Coronary artery (tissue), 2 donors: Measurements from ENCODE around the gene LRRC49.

ENCODE experiments used
- DNase-seq: peaks from one replicate; pipeline ENCODE4 v3.0.0-alpha.2; 2017; ENCODE audit warnings: low spot score
- H3K27ac ChIP-seq, 2 donors: fragments of 200-600 bp; sonication (generic); one replicate each; pipeline ENCODE4 v1.5.1; 2016 to 2019
- H3K4me3 ChIP-seq: fragments of 200-600 bp; sonication (generic); 2 replicates; pipeline ENCODE4 v1.5.1; 2016; ENCODE audit warnings: mild to moderate bottlenecking, moderate library complexity
- TF ChIP-seq, protein P1 (sequence below): fragments of 200-600 bp; sonication (generic); IDR thresholded peaks from one replicate; pipeline ENCODE4 v1.5.1; 2019; ENCODE audit warnings: antibody characterized with exemption

The LRRC49 gene

DNA sequence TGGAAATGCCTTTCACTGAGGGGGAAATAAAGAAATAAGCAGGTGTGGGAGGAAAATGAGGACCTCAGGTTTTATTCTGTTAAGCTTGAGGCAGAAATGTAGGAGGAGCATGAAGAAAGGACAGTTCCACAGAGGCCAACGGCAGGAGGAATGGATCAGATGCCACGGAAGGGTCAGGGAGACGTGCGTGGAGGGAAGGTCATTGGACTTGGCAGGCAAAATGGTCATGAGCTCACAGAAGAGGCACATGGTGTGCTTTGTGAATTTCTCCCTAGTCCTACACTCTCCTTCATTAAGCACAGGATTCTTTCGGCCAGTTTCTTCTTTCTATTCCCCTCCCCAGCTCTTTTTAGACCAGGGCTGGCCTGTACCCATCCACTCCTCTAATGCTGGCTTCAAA is 190.2 kb downstream of the LRRC49 start:
- no peak for DNase-seq
- TF ChIP-seq, protein P1, sequence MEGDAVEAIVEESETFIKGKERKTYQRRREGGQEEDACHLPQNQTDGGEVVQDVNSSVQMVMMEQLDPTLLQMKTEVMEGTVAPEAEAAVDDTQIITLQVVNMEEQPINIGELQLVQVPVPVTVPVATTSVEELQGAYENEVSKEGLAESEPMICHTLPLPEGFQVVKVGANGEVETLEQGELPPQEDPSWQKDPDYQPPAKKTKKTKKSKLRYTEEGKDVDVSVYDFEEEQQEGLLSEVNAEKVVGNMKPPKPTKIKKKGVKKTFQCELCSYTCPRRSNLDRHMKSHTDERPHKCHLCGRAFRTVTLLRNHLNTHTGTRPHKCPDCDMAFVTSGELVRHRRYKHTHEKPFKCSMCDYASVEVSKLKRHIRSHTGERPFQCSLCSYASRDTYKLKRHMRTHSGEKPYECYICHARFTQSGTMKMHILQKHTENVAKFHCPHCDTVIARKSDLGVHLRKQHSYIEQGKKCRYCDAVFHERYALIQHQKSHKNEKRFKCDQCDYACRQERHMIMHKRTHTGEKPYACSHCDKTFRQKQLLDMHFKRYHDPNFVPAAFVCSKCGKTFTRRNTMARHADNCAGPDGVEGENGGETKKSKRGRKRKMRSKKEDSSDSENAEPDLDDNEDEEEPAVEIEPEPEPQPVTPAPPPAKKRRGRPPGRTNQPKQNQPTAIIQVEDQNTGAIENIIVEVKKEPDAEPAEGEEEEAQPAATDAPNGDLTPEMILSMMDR, result no peak
- Histone ChIP-seq H3K4me3 (peak overlapping the region; percentile 25), H3K27ac (peak overlapping the region; percentile 86 to 89)

DNA sequence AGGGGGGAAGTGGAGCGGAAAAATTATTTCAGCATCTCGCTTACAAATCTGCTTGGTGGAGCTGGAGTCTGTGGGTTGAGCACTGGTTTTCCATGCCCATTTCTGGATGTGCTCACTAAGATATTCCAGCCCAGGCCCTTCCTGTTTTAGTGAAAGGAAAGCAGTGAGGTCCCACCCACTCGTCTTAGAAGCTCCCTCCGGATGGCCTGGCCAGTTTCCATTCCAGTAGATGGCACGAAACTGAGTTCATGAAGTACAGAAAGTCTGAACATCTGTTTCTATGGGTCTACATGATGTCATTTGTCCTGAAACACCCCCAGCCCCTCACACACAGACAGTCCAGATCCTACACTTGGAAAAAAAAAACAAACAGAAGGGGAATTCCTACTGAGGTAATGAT is 190.7 kb downstream of the LRRC49 start:
- TF ChIP-seq, protein P1, result no peak
- H3K27ac ChIP-seq, result peak overlapping the region; percentile 86 to 89
- peak overlapping the region; percentile 25 for H3K4me3 ChIP-seq
- DNase-seq, result no peak

DNA sequence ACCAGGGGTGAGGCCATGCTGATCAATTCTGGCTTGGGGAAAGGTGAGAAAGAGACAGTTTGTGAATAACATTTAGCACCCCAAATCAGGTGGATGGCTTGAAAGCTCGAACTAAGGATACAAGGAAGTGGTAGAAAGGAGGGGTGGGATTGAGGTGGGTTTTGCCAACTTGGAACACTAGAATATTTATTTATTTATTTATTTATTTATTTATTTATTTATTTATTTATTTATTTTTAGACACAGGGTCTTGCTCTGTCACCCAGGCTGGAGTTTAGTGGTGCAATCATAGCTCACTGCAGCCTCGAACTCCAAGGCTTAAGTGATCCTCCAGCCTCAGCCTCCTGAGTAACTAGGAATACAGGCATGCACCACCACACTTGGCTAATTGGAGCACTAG is 191.6 kb downstream of the LRRC49 start:
- TF ChIP-seq, protein P1, result no peak
- no peak overlapping the region for H3K4me3 ChIP-seq
- no peak for DNase-seq

DNA sequence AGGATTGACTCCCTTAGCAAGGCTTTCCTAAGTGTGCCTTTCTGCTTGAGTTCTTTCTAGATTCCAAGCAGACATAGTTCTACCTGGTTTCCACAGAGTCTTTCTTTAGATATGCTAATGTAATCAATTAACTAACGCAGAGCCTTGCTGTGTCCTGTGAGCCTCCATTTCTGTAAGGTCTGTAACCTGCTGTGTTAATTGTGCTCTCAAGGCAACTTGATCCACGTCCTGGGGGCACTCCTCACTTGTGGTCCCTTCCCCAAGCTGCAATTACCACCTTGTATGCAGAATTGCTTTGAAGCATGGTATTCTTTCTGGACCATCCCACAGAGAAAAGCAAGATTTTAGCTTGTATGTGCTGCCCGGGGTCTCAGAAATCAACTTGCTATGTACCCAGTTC is 193.2 kb downstream of the LRRC49 start:
- no peak for DNase-seq
- TF ChIP-seq, protein P1, result no peak
- no peak overlapping the region for H3K4me3 ChIP-seq
- no peak overlapping the region for H3K27ac ChIP-seq

More for the DNA sequence above, 191.6 kb downstream of the LRRC49 start:
- H3K27ac ChIP-seq, result peak overlapping the region; percentile 86 to 89

DNA sequence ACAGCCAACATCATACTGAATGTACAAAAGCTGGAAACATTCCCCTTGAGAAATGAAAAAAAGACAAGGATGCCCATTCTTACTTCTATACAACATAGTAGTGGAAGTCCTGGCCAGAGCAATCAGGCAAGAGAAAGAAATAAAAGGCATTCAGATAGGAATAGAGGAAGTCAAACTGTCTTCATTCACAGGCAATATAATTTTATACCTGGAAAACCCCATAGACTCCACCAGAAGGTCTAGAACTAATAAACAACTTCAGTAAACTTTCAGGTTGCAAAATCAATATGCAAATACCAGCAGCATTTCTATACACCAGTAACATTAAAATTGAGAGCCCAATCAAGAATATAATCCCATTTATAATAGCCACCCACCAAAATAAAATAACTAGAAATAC is 195.5 kb downstream of the LRRC49 start:
- TF ChIP-seq, protein P1, result no peak
- Histone ChIP-seq H3K4me3 (no peak overlapping the region), H3K27ac (no peak overlapping the region)
- no peak for DNase-seq

DNA sequence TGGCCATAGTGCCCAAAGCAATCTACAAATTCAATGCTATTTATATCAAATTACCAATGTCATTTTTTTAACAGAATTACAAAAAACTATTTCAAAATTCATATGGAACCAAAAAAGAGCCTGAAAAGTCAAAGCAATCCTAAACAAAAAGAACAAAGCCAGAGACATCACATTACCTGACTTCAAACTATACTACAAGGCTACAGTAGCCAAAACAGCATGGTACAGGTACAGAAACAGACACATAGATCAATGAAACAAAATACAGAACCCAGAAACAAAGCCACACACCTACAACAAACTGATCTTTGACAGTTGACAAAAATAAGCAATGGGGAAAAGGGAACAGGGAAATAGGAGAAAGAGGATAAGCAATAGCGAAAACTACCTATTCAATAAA is 196.1 kb downstream of the LRRC49 start:
- no peak for DNase-seq
- TF ChIP-seq, protein P1, result no peak
- Histone ChIP-seq H3K27ac (no peak overlapping the region), H3K4me3 (no peak overlapping the region)

DNA sequence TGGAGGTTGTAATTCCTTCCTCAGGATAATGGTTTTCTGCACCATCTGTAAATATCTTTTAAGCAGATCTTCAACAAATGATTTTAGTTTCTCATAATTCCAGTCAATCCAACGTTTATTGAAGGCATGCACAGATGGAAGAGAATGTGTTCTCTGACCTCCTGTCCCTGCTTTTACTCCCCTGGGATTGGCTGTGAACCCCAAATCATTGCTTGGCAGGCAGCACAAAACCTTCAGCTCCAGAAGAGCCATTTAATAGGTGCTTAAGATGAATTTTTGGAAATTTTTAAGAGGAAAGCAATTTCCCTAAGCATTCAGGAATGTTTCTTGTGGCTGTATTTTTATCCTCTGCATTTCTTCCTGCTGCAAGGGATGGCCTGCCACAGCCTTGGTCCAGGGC is 197.2 kb downstream of the LRRC49 start:
- Histone ChIP-seq H3K4me3 (no peak overlapping the region), H3K27ac (no peak overlapping the region)
- TF ChIP-seq, protein P1, result no peak
- DNase-seq, result no peak
